HG03060 (cell line): ENCODE measurements around the gene DIS3L2.
"Not testable (repeated sequence)": the region's sequence is repeated elsewhere in the genome, so short reads cannot be mapped to it uniquely, and the experiment has no call there.

Source experiments
- ATAC-seq: cut with Tn5 transposase; IDR thresholded peaks from one replicate; pipeline ENCODE4 v1.9.1; 2021; ENCODE audit warnings: low read depth, moderate number of reproducible peaks; ENCODE audit not compliant: unreplicated experiment

The DIS3L2 gene

DNA sequence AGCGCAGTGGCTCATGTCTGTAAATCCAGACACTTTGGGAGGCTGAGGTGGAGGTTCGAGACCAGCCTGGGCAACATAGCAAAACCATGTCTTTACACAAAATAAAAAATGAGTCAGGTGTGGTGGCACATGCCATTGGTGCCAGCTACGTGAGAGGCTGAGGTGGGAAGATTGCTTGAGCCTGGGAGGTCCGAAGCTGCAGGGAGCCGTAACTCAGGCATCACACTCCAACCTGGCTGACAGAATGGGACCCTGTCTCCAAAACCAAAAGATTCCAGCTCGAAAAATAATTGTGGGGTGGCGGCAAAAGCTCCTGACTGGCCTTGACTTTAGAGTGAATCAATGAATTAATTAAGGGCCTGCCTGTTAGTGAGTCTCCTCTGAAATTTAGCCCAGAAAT is 415.8 kb downstream of the DIS3L2 start:
- no peak for ATAC-seq

GRCh38 chr2:232377841-232378734 is 416.6 kb downstream of the DIS3L2 start:
- no peak for ATAC-seq

DNA sequence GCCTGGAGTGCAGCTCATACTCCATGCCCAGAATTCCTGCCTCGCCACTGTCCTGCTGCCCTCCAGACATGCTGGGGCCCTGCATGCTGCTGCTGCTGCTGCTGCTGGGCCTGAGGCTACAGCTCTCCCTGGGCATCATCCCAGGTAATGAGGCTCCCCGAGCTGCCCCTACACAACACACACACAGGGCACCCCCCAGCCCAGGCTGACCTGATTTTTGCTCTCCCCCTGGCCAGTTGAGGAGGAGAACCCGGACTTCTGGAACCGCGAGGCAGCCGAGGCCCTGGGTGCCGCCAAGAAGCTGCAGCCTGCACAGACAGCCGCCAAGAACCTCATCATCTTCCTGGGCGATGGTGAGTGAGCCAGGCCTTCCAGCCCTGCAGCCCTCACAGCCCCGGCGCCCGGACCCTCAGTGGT is 417.2 kb downstream of the DIS3L2 start, which contains the start of gene ALPP:
Gene ALPP (plus strand): TSS at position 17 of the 417 bp plus-strand sequence. CDS start 52 bp downstream, at position 69.
- not testable (repeated sequence) for ATAC-seq

DNA sequence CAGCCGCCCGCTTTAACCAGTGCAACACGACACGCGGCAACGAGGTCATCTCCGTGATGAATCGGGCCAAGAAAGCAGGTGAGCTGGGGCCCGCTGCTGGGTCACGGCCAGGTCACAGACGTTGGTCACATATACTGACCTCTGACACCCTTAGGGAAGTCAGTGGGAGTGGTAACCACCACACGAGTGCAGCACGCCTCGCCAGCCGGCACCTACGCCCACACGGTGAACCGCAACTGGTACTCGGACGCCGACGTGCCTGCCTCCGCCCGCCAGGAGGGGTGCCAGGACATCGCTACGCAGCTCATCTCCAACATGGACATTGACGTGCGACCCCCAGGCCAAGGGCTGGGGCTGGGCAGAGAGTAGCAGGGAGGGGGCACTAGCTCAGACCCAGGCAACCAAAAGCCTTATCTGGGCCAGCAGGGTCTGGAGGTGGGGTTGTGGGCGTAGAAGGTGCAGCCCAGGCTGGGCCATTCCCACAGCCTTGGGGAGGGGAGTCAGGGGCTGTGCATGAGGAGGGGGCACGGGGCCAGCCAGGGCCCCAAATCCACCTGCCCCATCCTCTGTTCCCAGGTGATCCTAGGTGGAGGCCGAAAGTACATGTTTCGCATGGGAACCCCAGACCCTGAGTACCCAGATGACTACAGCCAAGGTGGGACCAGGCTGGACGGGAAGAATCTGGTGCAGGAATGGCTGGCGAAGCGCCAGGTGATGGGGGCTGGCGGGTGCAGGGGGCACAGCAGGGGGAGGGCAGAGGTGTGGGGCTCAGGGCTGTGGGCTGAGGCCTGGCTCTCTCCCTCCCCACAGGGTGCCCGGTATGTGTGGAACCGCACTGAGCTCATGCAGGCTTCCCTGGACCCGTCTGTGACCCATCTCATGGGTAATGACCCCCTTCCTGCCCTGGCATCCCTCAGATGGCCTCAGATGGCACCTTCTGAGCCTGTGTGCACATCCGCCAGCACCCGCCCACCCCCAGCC is 418.4 kb downstream of the DIS3L2 start:
- ATAC-seq, result not testable (repeated sequence)

GRCh38 chr2:232381204-232382031 is 419.9 kb downstream of the DIS3L2 start:
- ATAC-seq, result not testable (repeated sequence)

DNA sequence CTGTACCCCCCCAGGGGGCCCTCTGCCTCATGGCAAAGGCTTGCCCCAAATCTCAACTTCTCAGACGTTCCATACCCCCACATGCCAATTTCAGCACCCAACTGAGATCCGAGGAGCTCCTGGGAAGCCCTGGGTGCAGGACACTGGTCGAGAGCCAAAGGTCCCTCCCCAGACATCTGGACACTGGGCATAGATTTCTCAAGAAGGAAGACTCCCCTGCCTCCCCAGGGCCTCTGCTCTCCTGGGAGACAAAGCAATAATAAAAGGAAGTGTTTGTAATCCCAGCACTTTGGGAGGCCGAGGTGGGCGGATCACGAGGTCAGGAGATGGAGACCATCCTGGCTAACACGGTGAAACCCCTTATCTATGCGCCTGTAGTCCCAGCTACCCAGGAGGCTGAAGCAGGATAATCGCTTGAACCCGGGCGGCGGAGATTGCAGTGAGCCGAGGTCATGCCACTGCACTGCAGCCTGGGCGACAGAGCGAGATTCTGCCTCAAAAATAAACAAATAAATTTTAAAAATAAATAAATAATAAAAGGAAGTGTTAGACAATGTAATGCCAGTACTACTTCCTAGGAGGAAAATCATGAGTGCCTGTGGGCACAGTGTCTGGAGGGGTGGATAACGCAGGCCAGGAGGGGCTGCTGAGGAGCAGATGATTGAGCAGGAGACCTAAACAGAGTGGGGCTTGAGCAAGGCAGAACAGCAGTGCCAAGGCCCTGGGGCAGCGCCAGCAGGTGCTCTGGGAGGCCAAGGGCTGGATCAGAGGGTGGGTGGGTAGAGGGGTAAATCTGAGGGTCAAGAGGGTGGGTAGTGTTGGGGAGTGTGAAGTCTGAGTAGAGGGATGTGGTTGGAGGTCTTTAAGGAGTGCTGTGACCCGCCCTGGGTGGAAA is 421.1 kb downstream of the DIS3L2 start:
- ATAC-seq, result no peak

DNA sequence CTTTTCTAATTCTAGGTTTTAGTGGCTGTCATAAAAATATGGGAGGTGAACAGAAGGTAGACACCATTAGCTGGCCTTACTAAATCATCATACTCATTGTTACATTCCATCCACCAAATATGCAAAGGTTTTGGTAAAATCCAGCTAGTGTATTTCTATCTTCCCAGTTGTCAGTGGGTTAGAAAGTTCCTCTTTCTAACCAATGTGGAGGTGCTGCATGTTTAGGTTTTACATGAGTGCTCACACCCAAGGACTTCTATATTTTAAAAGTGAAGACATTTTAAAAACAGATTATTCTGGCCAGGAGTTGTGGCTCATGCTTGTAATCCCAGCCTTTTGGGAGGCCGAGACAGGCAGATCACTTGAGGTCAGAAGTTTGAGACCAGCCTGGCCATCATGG is 423.0 kb downstream of the DIS3L2 start:
- no peak for ATAC-seq

DNA sequence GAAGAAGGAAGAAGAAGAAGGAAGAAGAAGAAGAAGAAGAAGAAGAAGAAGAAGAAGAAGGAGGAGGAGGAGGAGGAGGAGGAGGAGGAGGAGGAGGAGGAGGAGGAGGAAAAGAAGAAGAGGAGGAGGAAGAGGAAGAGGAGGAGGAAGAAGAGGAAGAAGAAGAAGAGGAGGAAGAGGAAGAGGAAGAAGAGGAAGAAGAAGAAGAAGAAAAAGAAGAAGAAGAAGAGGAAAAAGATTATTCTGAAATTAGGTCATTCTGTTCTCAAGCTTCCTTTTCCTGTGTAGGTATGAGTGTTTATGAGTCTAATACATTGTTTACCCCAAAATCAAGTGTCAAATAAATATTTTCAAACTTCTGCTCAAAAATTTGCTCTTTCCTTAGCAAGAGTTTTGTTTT is 423.5 kb downstream of the DIS3L2 start:
- not testable (repeated sequence) for ATAC-seq

DNA sequence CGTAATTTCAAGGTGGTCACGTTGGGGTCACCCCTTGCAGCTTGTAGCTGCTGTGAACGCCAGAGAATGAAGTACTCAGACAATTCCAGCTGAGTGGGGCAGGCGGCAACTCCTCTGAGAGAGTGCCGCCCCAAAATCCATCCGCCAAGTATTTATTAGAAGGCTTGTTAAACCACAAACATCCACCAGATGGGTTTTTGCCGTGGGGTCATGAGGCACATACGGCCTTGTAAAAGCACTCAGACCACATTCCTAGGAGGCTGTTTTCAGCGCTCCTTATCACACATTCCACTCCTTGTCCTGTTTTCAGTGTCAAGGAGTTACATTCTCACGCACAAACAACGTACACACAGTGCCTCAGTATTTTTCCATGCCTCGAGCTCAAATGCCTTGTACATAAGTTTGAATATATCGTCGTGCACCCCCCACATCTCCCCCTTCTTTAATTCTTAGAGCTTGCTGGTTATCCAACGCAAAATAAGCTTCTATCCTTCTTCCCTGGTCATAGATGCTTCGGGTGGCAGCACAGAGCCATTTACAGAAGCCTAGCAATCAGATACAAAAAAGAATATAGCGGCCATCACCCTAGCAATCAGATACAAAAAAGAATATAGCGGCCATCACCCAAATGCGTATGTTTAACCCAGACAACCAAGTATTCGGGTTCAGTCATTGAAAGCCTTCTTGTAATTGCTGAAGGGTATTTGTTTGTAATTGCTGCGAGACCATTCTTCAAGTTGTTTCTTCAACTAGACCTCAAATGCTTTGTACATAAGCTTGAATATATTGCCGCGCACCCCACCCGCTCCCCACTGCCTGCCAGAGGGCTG is 424.4 kb downstream of the DIS3L2 start:
- no peak for ATAC-seq

GRCh38 chr2:232386490-232386739 is 424.9 kb downstream of the DIS3L2 start:
- ATAC-seq, result no peak
